ENCODE results near the gene TVP23C. TPM values are rescaled to one million over a fixed set of nuclear protein-coding genes. Genes with fewer than 3 reads are reported as not detected.
A peak's percentile ranks its signal among the peaks of the same experiment; 100 is the strongest.
"Not testable (repeated sequence)": the region's sequence is repeated elsewhere in the genome, so short reads cannot be mapped to it uniquely, and the experiment has no call there.

Gene TVP23C
- total and polyA plus RNA-seq, 2 experiments from 2014 or later, result 10.4 to 31.7 TPM

- not testable (repeated sequence) for H3K27ac ChIP-seq (ENCODE audit: low read depth); H3K27ac Mint-ChIP-seq; H3K27me3 ChIP-seq (ENCODE audit: insufficient read depth); H3K79me2 ChIP-seq (replicated peaks; ENCODE audit: insufficient read depth); H3F3A ChIP-seq (replicated peaks; ENCODE audit: low read depth); H3K4me3 ChIP-seq; H4K20me1 ChIP-seq (replicated peaks; ENCODE audit: insufficient read depth); H3K36me3 ChIP-seq (ENCODE audit: insufficient read depth); H3K27me3 Mint-ChIP-seq (ENCODE audit: insufficient read depth, low read depth, poor library complexity); H3K4me3 Mint-ChIP-seq; H3K4me2 ChIP-seq; H2AFZ ChIP-seq; H3K36me3 Mint-ChIP-seq (ENCODE audit: low read depth); H3K4me1 ChIP-seq (ENCODE audit: insufficient read depth); H3K4me1 Mint-ChIP-seq; H3K9me2 ChIP-seq (ENCODE audit: insufficient read depth); H3K9me3 Mint-ChIP-seq
- peak; percentile 56 to 69 for TF ChIP-seq CTCF (conservative IDR thresholded peaks at IDR 0.05; ENCODE audit: low read depth in 2 of 2)
- DNase-seq (ENCODE audit: low spot score) (peak; percentile 72), ATAC-seq (peak; percentile 84)
Observed at GRCh38 chr17:15526292-15527218, 36.7 kb downstream of the TVP23C start.

- not testable (repeated sequence) for H2AFZ ChIP-seq; H3F3A ChIP-seq (replicated peaks; ENCODE audit: low read depth); H3K9me2 ChIP-seq (ENCODE audit: insufficient read depth); H3K4me1 Mint-ChIP-seq; H4K20me1 ChIP-seq (replicated peaks; ENCODE audit: insufficient read depth); H3K27ac ChIP-seq (ENCODE audit: low read depth); H3K27me3 ChIP-seq (ENCODE audit: insufficient read depth); H3K36me3 Mint-ChIP-seq (ENCODE audit: low read depth); H3K4me3 Mint-ChIP-seq; H3K4me1 ChIP-seq (ENCODE audit: insufficient read depth); DNase-seq (ENCODE audit: low spot score); H3K79me2 ChIP-seq (replicated peaks; ENCODE audit: insufficient read depth); ATAC-seq; H3K27ac Mint-ChIP-seq; H3K9me3 Mint-ChIP-seq; H3K4me3 ChIP-seq; H3K36me3 ChIP-seq (ENCODE audit: insufficient read depth); H3K4me2 ChIP-seq; H3K27me3 Mint-ChIP-seq (ENCODE audit: insufficient read depth, low read depth, poor library complexity)
Observed at GRCh38 chr17:15524990-15525985, 38.0 kb downstream of the TVP23C start.

- Histone ChIP-seq H3K36me3 (ENCODE audit: insufficient read depth) (peaks cover 6% of the 10 kb centered on the region; the same call in 1 of the 2 replicates), H3K4me3 (no peak overlapping the region), H3K9me2 (ENCODE audit: insufficient read depth) (no peaks in the 10 kb centered on the region), H3K4me2 (no peak overlapping the region), H4K20me1 (replicated peaks; ENCODE audit: insufficient read depth) (no peaks in the 10 kb centered on the region; the same call in 1 of the 2 replicates), H2AFZ (no peak overlapping the region), H3K27me3 (ENCODE audit: insufficient read depth) (no peaks in the 10 kb centered on the region), H3K27ac (ENCODE audit: low read depth) (no peak overlapping the region), H3K4me1 (ENCODE audit: insufficient read depth) (no peaks in the 10 kb centered on the region), H3K79me2 (replicated peaks; ENCODE audit: insufficient read depth) (no peaks in the 10 kb centered on the region), H3F3A (replicated peaks; ENCODE audit: low read depth) (no peaks in the 10 kb centered on the region)
- Mint-ChIP-seq H3K9me3 (no peaks in the 10 kb centered on the region; the same call in 2 of the 3 replicates), H3K4me3 (no peak overlapping the region), H3K36me3 (ENCODE audit: low read depth) (peaks cover 31% of the 10 kb centered on the region), H3K27ac (no peak overlapping the region), H3K4me1 (no peaks in the 10 kb centered on the region), H3K27me3 (ENCODE audit: insufficient read depth, low read depth, poor library complexity) (no peaks in the 10 kb centered on the region)
- DNase-seq (ENCODE audit: low spot score), result no peak
- no peak for ATAC-seq
- no peak for TF ChIP-seq CTCF (conservative IDR thresholded peaks at IDR 0.05; ENCODE audit: low read depth in 2 of 2)
- no peak for TF ChIP-seq ZNF331 (CRISPR knock-in tag; IDR thresholded peaks at IDR 0.05; ENCODE audit: low read depth)
- no peak for TF ChIP-seq EZH2 (IDR thresholded peaks at IDR 0.05; ENCODE audit: low read depth, unreplicated experiment)
- no peak for TF ChIP-seq CREB1 (CRISPR knock-in tag; IDR thresholded peaks at IDR 0.05; ENCODE audit: low read depth)
- no peak for TF ChIP-seq REST (IDR thresholded peaks at IDR 0.05; ENCODE audit: unreplicated experiment)
- TF ChIP-seq STAT1 (IDR thresholded peaks at IDR 0.05; ENCODE audit: unreplicated experiment), result no peak
Observed at GRCh38 chr17:15516150-15516549, 47.1 kb downstream of the TVP23C start.
